ENCODE results near the gene PRPSAP1.
"Not testable (repeated sequence)": the region's sequence is repeated elsewhere in the genome, so short reads cannot be mapped to it uniquely, and the experiment has no call there.

Gene PRPSAP1

DNA sequence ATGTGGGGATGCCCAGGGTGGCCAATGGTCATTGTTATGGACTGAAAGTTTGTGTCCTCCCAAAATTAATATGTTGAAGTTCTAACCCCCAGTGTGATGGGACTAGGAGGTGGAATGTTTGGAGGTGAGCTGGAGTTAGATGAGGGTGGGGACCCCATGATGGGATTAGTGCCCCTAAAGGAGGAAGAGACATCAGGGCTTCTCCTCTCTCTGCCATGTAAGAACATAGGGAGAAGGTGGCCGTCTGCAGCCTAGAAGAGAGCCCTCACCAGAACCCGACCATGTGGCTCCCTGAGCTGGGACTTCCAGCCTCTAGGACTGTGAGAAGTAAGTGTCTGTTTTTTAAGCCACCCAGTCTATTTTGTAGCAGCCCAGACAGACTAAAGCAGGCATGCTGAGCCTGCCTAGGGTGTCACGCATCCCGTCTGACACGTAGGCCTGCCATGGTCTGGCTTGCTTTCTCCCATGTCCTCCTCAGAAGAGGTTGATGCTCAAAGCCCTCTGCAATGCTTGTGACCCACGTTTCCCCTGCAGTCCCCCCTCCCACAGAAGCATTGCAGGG, 4.0 kb upstream of the PRPSAP1 start:
- DNase-seq, result no peak

DNA sequence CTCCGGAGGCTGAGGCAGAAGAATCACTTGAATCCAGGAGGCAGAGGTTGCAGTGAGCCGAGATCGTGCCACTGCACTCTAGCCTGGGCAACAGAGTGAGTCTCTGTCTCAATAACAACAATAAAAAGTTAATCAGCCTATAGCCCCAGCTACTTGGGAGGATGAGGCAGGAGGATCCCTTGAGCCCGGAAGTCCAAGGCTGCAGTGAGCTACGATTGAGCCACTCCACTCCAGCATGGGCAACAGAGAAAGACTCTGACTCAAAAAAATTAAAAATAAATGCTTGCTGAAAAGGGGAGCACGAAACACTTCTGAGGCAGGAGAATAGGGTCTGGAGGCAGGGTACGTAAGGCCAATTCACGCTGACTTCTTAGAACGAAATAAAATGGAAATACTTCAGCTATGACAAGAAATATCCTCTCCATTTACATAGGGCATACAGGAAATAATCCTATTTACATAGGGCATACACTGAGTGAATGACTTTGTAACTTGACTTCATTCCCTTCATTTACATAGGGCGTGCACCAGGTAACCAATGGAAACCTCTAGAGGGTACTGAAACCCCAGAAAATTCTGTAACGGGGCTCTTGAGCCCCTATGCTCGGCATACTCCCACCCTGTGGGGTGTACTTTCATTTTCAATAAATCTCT, 3.2 kb upstream of the PRPSAP1 start:
- DNase-seq, result no peak

DNA sequence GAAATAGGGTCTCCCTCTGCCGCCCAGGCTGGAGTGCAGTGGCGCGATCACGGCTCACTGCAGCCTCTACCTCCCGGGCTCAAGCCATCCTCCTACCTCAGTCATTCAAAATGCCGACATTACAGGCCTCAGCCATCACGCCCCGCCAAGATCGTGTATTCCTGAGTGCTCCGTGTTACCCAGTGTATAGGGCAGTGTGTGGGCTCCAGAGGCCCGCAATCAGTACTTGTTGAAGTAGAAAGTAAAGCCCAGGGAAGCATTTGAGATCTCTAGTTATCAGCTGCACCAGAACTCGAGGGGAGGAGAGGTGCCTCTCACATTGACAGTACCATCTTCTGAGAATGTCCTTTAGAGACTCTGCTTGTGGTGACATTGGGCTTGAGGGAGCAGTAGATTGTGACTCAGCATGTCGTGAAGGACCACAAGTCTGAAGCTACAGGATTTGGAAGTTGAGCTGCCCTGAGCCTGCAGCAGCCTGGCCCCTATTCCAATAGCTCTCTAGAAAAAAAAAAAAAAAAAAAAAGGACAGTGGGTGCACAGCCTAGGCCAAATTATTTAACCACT, 1.1 kb upstream of the PRPSAP1 start:
- DNase-seq, result no peak

DNA sequence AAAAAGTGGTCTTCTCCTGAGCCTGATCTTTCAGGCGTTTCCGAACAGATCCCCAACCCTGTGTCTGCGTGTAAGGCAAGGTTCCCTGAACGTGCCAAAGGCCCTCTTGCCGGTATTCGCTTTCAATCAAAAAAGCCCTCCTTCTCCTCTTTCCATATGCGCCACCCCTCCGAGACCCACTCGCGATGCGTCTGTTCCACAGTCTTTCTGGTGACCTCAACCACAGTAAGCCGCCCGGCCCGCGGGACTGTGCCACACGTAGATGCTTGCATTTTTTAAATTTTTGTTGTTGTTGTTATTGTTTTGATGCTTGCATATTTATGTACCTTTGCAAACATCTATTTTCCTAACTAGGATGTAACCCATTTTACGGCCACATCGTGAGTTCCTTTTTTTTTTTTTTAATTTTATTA, 607 bp upstream of the PRPSAP1 start:
- DNase-seq, result no peak

DNA sequence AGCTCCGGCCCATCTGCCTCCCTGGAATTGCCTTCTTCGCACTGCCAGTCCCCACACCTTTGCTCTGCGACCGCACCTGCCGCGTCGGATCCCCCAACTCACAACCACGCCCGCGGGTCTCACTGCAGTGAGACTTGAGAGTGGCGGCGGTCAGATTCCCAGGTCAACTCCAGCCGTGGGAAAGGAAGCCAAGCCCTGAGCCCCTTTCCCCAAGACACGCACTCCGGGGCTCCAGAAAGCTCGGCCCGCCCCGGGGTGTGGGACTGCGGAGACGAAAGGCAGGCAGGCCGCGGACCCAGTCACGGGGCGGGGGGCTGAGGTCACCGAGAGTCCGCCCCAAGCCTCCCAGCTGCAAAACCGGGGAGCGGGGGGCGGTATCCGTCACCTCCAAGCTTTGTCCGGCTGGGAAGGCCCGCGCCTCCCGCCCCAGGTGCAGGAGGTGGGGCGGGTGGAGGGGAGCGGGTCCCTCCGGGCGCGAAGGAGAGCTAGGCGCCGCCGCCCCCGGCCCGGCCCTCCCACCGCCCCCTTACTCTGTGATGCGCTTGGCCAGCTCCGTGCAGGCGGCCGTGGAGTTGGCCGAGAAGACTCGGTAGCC, 615 bp downstream of the PRPSAP1 start:
- DNase-seq, result peak; percentile 2

DNA sequence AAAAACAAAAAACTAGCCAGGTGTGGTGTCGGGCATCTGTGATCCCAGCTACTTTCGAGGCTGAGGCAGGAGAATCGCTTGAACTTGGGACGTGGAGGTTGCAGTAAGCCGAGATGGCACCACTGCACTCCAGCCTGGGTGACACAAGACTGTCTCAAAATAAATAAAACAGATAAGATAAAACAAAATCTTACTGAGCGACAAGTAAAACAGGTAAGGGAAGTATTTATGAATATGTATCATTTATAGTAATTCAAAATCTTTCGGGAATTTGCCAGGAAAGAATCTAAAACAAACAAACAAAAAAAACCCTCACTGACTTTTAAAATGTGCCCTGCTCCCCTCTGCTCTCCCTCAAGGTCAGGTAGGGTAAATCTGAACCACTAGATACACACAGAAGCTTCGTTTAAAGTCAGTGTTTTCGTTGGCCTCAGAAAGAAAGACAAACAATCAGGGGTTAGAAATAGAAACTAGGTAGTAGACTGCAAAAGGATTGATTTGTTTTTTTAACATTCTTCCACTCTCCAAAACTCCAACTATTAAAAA, 2.1 kb downstream of the PRPSAP1 start:
- no peak for DNase-seq

DNA sequence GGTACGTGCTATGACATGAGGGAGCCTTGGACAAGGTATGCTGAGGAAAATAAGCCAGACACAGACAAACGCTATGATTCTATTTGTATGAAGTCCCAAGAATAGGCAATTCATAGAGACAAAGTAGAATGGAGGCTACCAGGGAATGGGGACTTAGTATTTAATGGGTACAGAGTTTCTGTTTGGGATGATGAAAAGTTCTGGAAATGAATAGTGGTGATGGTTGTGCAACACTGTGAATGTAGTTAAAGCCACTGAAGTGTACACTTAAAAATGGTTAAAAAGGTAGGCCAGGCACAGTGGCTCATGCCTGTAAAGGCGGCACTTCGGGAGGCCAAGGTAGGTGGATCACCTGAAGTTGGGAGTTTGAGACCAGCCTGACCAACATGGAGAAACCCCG, 3.3 kb downstream of the PRPSAP1 start:
- DNase-seq, result no peak

DNA sequence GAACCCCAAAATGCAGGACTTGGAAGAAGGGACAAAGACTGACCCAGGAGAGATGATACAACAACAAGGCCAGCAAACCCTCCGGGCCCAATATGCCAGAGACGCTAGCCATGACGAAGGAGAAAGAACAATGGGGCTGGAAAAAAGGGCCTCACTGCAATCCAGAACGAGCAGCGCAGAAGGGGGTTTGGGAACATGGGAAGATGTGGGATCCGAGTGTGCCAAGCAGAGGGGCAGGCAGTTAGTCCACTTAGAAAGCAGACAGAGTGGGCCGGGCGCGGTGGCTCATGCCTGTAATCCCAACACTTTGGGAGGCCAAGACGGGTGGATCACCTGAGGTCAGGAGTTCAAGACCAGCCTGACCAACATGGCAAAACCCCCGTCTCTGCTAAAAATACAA, 6.8 kb downstream of the PRPSAP1 start:
- not testable (repeated sequence) for DNase-seq

DNA sequence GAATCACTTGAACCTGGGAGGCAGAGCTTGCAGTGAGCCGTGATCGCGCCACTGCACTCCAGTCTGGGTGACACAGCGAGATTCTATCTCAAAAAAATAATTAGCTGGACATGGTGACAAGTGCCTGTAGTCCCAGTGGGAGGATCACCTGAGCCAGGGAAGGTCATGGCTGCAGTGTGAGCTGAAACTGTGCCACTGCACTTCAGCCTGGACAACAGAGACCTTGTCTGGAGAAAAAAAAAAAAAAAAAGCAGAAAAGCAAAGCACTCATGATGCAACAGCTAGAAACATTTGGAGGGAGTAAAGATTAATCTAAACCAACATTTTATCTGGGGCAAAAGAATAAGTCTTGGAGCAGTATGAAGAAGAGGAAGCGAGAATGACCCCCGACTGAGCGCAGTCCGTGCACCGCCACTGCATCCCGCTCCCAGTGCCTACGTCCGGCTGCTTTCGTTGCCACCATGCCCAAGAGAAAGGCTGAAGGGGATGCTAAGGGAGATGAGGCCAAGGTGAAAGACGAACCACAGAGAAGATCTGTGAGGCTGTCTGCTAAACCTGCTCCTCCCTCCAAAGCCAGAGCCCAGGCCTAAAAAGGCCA, 8.2 kb downstream of the PRPSAP1 start:
- no peak for DNase-seq

DNA sequence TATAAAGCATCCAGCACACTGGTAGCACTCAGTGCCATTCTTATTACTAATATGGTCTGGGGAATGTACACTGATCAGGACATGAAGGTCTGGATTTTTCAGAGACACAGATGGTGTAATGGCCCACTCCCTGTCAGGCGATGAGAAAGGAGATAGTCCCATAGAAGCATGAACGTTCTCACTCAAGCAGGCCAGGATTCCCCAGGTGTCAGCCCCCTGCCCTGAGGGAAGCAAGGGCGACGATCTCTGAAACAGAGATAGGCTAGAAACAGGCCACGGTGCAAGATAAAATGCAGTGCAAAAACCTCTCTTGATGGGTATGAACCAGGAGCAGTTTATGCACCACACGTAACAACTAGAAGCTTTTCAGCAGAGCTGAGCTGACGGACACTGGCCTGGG, 10.6 kb downstream of the PRPSAP1 start:
- no peak for DNase-seq

DNA sequence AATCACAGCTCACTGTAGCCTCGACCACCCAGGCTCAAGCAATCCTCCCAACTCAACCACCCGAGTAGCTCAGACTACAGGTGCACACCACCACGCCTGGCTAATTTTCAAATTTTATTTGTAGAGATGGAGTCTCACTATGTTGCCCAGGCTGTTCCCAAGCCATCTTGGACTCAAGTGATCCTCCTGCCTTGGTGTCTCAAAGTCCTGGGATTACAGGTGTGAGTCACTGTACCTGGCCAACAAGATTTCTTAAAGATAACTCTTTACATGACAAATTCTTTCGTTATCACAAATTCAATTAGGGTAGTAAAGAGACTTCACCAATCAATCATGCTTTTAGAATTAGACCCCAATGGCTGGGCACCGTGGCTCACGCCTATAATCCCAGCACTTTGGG, 12.4 kb downstream of the PRPSAP1 start:
- DNase-seq, result no peak

DNA sequence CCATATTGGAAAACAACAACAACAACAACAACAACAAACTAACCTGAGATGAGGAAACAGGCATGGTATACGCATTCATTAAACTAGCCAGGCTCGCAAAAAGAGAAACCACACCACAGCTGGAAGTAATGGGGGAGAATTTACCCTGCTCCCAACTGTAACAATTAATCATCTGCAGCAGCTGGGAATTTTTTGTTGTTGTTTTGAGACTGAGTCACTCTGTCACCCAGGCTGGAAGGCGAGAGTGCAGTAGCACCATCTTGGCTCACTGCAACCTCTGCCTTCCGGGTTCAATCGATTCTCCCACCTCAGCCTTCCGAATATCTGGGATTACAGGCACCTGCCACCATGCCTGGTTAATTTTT, 16.3 kb downstream of the PRPSAP1 start:
- no peak for DNase-seq

DNA sequence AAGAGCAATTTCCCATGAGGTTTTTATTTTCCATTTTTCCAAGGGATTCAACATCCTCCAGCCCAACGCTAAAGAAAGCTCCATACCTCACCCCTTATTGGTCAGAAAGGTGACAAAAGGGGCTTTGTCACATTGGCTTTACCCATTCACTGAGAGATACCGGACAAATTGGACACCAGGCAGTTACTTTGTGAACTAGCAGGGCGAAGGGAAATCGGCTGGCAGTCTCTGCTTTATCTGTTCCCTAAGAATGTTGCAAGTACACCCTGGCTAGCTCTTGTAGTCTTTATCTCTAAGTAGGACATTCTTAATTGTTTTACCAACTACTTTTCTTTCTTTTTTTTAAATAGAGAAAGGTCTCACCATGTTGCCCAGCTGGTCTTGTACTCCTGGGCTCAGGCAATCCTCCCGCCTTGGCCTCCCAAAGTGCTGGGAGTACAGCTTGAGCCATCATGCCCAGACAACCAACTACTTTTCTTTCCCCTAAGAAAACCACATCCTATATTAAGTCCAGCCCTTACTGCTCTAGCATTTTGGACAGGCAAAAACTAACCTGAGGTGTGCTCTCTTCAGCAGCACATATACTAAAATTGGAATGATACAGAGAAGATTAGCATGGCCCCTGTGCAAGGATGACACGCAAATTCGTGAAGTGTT, 16.8 kb downstream of the PRPSAP1 start:
- DNase-seq, result no peak

DNA sequence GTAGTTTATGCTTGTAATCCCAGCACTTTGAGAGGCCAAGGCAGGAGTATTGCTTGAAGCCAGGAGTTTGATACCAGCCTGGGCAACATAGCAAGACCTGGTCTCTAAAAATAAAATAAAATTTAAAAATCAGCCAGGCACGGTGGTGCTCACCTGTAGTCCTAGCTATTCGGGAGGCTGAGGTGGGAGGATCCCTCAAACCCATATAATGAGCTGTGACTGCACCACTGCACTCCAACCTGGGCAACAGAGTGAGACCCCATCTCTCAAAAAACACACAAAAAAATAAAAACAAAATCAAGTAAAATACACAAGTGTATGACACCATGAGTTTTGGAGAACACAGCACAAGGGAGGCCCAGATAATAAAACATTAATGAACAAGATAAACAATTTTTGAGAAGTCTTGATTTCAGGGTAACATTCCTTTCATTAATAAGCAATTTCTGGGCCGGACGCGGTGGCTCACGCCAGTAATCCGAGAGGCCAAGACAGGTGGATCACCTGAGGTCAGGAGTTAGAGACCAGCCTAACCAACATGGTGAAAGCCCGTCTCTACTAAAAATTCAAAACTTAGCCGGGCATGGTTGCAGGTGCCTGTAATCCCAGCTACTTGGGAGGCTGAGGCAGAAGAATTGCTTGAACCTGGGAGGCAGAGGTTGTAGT, 17.9 kb downstream of the PRPSAP1 start:
- DNase-seq, result no peak

DNA sequence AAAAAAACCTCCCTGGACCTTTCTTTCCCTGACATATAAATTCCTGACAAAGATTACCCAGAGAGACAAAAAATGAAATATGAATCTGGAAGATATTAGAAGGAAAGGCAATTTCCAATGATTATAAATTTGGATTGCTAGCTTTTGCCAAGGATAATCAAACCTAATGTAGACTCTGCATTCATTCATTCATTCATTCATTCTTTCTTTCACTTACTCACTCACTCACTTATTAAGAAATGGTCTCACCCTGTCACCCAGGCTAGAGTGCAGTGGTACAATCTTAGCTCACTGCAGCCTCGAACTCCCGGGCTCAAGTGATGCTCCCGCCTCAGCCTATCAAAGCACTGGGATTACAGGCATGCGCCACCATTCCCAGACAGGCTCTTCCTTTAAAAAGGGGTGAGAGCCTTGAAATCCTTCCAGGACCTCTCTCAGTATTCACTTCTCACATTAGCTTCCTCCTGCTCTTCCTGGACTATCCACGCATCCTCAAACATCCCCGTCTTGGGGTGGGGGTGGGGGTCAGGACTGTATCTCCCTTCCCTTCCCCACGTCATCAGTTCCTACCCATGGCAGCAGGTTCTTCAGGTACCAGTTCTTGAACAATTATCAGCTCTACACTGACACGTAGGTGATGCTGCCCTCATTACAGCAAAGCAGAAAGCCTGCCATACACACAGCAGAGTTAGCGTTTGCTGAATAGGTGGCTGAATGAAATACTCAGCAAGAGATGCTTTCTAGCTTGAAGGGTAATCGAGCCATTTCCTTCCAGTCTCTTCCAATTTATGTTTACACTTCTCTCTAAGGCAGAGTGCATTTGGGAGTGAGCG, 19.8 kb downstream of the PRPSAP1 start:
- no peak for DNase-seq

DNA sequence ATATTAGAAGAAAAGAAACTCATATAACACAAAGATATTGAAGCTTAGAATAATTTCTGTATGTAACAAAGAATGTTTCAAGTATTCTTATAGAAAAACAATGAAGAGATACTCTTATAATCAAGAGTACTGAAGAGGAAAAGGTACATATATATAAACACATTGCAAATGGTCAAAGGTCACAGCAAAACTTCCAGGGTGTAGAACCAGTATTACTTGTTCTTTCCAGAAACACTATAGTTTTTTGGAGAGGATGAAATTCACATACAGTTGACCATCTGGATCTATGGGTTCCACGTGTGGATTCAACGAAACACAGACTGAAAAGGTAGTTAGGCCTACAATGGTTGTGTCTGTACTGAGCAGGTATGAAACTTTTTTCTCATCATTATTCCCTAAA, 22.6 kb downstream of the PRPSAP1 start:
- no peak for DNase-seq

DNA sequence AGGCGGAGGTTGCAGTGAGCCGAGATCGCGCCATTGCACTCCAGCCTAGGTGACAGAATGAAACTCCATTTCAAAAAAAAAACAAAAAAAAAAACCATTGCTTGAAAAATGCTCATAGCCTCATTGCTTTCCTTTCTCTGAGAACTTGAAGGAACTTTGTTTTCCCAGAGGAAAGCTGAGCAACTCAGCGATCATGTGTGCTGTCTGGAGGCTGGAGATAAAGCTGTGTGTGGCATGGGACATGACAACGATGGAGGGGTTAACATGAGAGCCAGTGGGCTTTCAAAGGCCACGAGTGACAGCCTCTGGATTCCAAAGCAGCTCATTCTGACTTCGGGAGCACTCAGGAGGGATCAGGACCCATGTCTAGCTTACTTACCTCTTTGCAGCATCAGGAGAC, 24.1 kb downstream of the PRPSAP1 start:
- no peak for DNase-seq

DNA sequence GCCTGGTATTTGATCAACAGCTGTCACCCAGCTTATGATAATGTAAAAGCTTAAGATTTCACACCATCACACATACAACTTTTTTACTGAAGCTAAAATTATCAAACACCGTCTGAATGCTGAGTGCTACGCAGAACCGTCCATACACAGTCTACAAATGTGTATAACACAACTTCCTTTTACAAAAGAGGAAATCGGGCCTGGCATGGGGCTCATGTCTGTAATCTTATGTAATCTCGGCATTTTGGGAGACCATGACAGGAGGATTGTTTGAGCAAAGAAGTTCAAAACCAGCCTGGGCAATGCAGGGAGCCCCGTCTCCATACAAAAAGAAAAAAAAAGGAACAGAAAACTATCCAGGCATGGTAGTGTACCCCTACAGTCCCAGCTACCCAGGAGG, 26.0 kb downstream of the PRPSAP1 start:
- DNase-seq, result peak; percentile 3

DNA sequence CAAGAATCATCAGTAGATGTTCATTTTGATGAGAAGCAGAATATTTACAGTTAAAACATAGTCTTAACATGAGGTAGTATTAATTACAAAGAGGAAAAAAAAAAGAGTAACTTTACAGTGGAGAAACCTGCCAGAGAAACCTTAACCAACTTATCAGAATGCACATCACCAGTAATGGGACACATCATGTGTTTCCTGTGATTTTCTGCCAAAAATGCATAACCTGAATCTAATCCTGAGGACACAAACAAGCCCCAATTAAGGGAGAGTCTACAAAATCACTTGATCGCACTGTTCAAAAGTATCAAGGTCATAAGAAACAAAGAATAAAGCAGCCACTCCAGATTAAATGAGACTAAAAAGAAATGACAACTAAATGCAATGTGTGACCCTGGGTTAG, 27.4 kb downstream of the PRPSAP1 start:
- no peak for DNase-seq

DNA sequence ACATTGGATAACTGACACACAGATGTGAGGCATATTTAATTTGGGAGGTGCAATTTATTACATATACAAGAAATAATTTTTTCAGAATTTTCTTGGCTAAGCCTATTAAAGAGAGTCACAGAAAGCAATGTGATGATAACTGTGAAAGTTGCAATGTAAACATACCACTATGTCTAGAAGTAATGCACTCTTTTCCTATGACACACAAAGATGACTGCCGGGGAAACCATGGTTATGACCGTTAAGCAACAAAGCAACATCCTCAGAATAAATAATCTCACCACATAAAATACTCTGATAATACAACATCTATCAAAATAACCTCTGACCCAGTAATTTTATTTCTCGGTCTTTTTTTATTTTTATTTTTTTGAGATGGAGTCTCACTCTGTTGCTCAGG, 35.1 kb downstream of the PRPSAP1 start:
- no peak for DNase-seq

DNA sequence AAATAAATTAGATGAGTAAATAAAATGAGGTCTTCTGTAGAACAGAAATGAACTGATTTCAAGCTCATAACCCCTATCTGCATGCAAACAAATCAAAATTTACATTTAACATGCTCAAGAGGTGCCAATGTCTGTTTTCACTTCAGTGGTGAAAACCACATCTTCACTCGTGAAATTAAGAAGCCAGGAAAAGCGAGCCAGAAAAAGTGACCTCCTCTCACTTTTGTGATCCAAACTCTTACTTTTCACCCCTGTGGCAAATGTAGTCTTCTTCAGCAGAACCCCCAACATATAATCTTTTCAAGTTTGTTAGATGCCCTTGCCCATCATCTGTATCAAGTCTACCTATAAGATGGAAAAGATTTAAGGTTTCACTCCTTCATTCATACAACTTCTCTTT, 36.2 kb downstream of the PRPSAP1 start:
- no peak for DNase-seq
